Measurements from ENCODE around the gene PLA2G2D. TPM values are rescaled to one million over a fixed set of nuclear protein-coding genes. Genes with fewer than 3 reads are reported as not detected.

Gene PLA2G2D
- polyA plus RNA-seq, 2 donors, result 0.02 TPM; not detected in 1

- Histone ChIP-seq H3K9me3 (ENCODE audit: control insufficient read depth in 2 of 2, insufficient read depth in 1 of 2, low read depth in 1 of 2, low read length in 1 of 2) (no peaks in the 10 kb centered on the region), H3K27me3 (ENCODE audit: control insufficient read depth in 1 of 2, insufficient read depth in 2 of 2, low read length in 2 of 2) (no peaks in the 10 kb centered on the region), H3K4me1 (ENCODE audit: control insufficient read depth in 2 of 2, insufficient read depth in 2 of 2, low read length in 1 of 2) (peaks cover 0 to 4% of the 10 kb centered on the region in 2 donors), H3K4me3 (ENCODE audit: low read depth in 1 of 2, low read length in 2 of 2) (no peak overlapping the region), H3K36me3 (ENCODE audit: control insufficient read depth in 2 of 2, insufficient read depth in 2 of 2, low read length in 1 of 2) (no peaks in the 10 kb centered on the region), H3K27ac (ENCODE audit: low read depth in 2 of 2, low read length in 1 of 2) (peak overlapping the region in 1 of 2 donors; percentile 3)
- 63 to 68% methylated on average over 5 of the region's 5 CpGs for WGBS, 2 donors
Measured at GRCh38 chr1:20093940-20094391, 25.4 kb downstream of the PLA2G2D start.

- no peaks in the 10 kb centered on the region for H3K9me3 ChIP-seq (ENCODE audit: control insufficient read depth in 2 of 2, insufficient read depth in 1 of 2, low read depth in 1 of 2, low read length in 1 of 2)
- H3K27me3 ChIP-seq (ENCODE audit: control insufficient read depth in 1 of 2, insufficient read depth in 2 of 2, low read length in 2 of 2), result no peaks in the 10 kb centered on the region
- H3K36me3 ChIP-seq (ENCODE audit: control insufficient read depth in 2 of 2, insufficient read depth in 2 of 2, low read length in 1 of 2), result no peaks in the 10 kb centered on the region
- peaks cover 0 to 4% of the 10 kb centered on the region in 2 donors for H3K4me1 ChIP-seq (ENCODE audit: control insufficient read depth in 2 of 2, insufficient read depth in 2 of 2, low read length in 1 of 2)
- peak overlapping the region in 1 of 2 donors; percentile 3 for H3K27ac ChIP-seq (ENCODE audit: low read depth in 2 of 2, low read length in 1 of 2)
- no peak overlapping the region for H3K4me3 ChIP-seq (ENCODE audit: low read depth in 1 of 2, low read length in 2 of 2)
- WGBS, 2 donors, result 85 to 86% methylated on average over 5 of the region's 5 CpGs
Measured at GRCh38 chr1:20093303-20093702, 26.0 kb downstream of the PLA2G2D start.

- Histone ChIP-seq H3K4me1 (ENCODE audit: control insufficient read depth in 2 of 2, insufficient read depth in 2 of 2, low read length in 1 of 2) (peaks cover 0 to 4% of the 10 kb centered on the region in 2 donors), H3K4me3 (ENCODE audit: low read depth in 1 of 2, low read length in 2 of 2) (no peak overlapping the region), H3K27ac (ENCODE audit: low read depth in 2 of 2, low read length in 1 of 2) (no peak overlapping the region), H3K36me3 (ENCODE audit: control insufficient read depth in 2 of 2, insufficient read depth in 2 of 2, low read length in 1 of 2) (no peaks in the 10 kb centered on the region), H3K9me3 (ENCODE audit: control insufficient read depth in 2 of 2, insufficient read depth in 1 of 2, low read depth in 1 of 2, low read length in 1 of 2) (no peaks in the 10 kb centered on the region), H3K27me3 (ENCODE audit: control insufficient read depth in 1 of 2, insufficient read depth in 2 of 2, low read length in 2 of 2) (no peaks in the 10 kb centered on the region)
- whole genome bisulfite sequencing, 2 donors, result 87% methylated on average over 6 of the region's 6 CpGs
Measured at GRCh38 chr1:20090641-20091040, 28.7 kb downstream of the PLA2G2D start.

- Histone ChIP-seq H3K36me3 (ENCODE audit: control insufficient read depth in 2 of 2, insufficient read depth in 2 of 2, low read length in 1 of 2) (no peaks in the 10 kb centered on the region), H3K4me3 (ENCODE audit: low read depth in 1 of 2, low read length in 2 of 2) (no peak overlapping the region), H3K9me3 (ENCODE audit: control insufficient read depth in 2 of 2, insufficient read depth in 1 of 2, low read depth in 1 of 2, low read length in 1 of 2) (no peaks in the 10 kb centered on the region), H3K27ac (ENCODE audit: low read depth in 2 of 2, low read length in 1 of 2) (no peak overlapping the region), H3K27me3 (ENCODE audit: control insufficient read depth in 1 of 2, insufficient read depth in 2 of 2, low read length in 2 of 2) (no peaks in the 10 kb centered on the region), H3K4me1 (ENCODE audit: control insufficient read depth in 2 of 2, insufficient read depth in 2 of 2, low read length in 1 of 2) (peaks cover 0 to 4% of the 10 kb centered on the region in 2 donors)
- WGBS, 2 donors, result 74 to 90% methylated on average over 3 of the region's 3 CpGs
Measured at GRCh38 chr1:20090119-20090518, 29.2 kb downstream of the PLA2G2D start.

GRCh38 chr1:20089328-20090077 lies 29.8 kb downstream of the PLA2G2D start:
- no peak overlapping the region for H3K4me3 ChIP-seq (ENCODE audit: low read depth in 1 of 2, low read length in 2 of 2)
- H3K36me3 ChIP-seq (ENCODE audit: control insufficient read depth in 2 of 2, insufficient read depth in 2 of 2, low read length in 1 of 2), result no peaks in the 10 kb centered on the region
- no peaks in the 10 kb centered on the region for H3K27me3 ChIP-seq (ENCODE audit: control insufficient read depth in 1 of 2, insufficient read depth in 2 of 2, low read length in 2 of 2)
- H3K4me1 ChIP-seq (ENCODE audit: control insufficient read depth in 2 of 2, insufficient read depth in 2 of 2, low read length in 1 of 2), result peaks cover 0 to 4% of the 10 kb centered on the region in 2 donors
- H3K9me3 ChIP-seq (ENCODE audit: control insufficient read depth in 2 of 2, insufficient read depth in 1 of 2, low read depth in 1 of 2, low read length in 1 of 2), result no peaks in the 10 kb centered on the region
- H3K27ac ChIP-seq (ENCODE audit: low read depth in 2 of 2, low read length in 1 of 2), result no peak overlapping the region
- WGBS, 2 donors, result 79 to 85% methylated on average over 19 of the region's 19 CpGs

- WGBS, 2 donors, result 55 to 59% methylated on average over 4 of the region's 4 CpGs
Measured at GRCh38 chr1:20087668-20088067, 31.7 kb downstream of the PLA2G2D start.

GRCh38 chr1:20086800-20087199 lies 32.5 kb downstream of the PLA2G2D start:
- WGBS, 2 donors, result 92 to 94% methylated on average over 1 of the region's 1 CpG
- H3K27me3 ChIP-seq (ENCODE audit: control insufficient read depth in 1 of 2, insufficient read depth in 2 of 2, low read length in 2 of 2), result no peaks in the 10 kb centered on the region
- no peak overlapping the region for H3K4me3 ChIP-seq (ENCODE audit: low read depth in 1 of 2, low read length in 2 of 2)
- no peaks in the 10 kb centered on the region for H3K36me3 ChIP-seq (ENCODE audit: control insufficient read depth in 2 of 2, insufficient read depth in 2 of 2, low read length in 1 of 2)
- H3K9me3 ChIP-seq (ENCODE audit: control insufficient read depth in 2 of 2, insufficient read depth in 1 of 2, low read depth in 1 of 2, low read length in 1 of 2), result no peaks in the 10 kb centered on the region
- H3K27ac ChIP-seq (ENCODE audit: low read depth in 2 of 2, low read length in 1 of 2), result no peak overlapping the region
- H3K4me1 ChIP-seq (ENCODE audit: control insufficient read depth in 2 of 2, insufficient read depth in 2 of 2, low read length in 1 of 2), result no peaks in the 10 kb centered on the region

More at GRCh38 chr1:20087668-20088067, 31.7 kb downstream of the PLA2G2D start:
- no peak overlapping the region for H3K27ac ChIP-seq (ENCODE audit: low read depth in 2 of 2, low read length in 1 of 2)
- H3K9me3 ChIP-seq (ENCODE audit: control insufficient read depth in 2 of 2, insufficient read depth in 1 of 2, low read depth in 1 of 2, low read length in 1 of 2), result no peaks in the 10 kb centered on the region
- H3K4me1 ChIP-seq (ENCODE audit: control insufficient read depth in 2 of 2, insufficient read depth in 2 of 2, low read length in 1 of 2), result no peaks in the 10 kb centered on the region
- H3K4me3 ChIP-seq (ENCODE audit: low read depth in 1 of 2, low read length in 2 of 2), result no peak overlapping the region
- no peaks in the 10 kb centered on the region for H3K36me3 ChIP-seq (ENCODE audit: control insufficient read depth in 2 of 2, insufficient read depth in 2 of 2, low read length in 1 of 2)
- no peaks in the 10 kb centered on the region for H3K27me3 ChIP-seq (ENCODE audit: control insufficient read depth in 1 of 2, insufficient read depth in 2 of 2, low read length in 2 of 2)

- no peak overlapping the region for H3K4me3 ChIP-seq (ENCODE audit: low read depth in 1 of 2, low read length in 2 of 2)
- H3K36me3 ChIP-seq (ENCODE audit: control insufficient read depth in 2 of 2, insufficient read depth in 2 of 2, low read length in 1 of 2), result no peaks in the 10 kb centered on the region
- 75 to 89% methylated on average over 10 of the region's 10 CpGs for WGBS, 2 donors
- no peaks in the 10 kb centered on the region for H3K9me3 ChIP-seq (ENCODE audit: control insufficient read depth in 2 of 2, insufficient read depth in 1 of 2, low read depth in 1 of 2, low read length in 1 of 2)
- H3K27ac ChIP-seq (ENCODE audit: low read depth in 2 of 2, low read length in 1 of 2), result no peak overlapping the region
- H3K27me3 ChIP-seq (ENCODE audit: control insufficient read depth in 1 of 2, insufficient read depth in 2 of 2, low read length in 2 of 2), result no peaks in the 10 kb centered on the region
- H3K4me1 ChIP-seq (ENCODE audit: control insufficient read depth in 2 of 2, insufficient read depth in 2 of 2, low read length in 1 of 2), result no peaks in the 10 kb centered on the region
Measured at GRCh38 chr1:20083178-20083944, 36.0 kb downstream of the PLA2G2D start.

- Histone ChIP-seq H3K4me3 (ENCODE audit: low read depth in 1 of 2, low read length in 2 of 2) (no peak overlapping the region), H3K36me3 (ENCODE audit: control insufficient read depth in 2 of 2, insufficient read depth in 2 of 2, low read length in 1 of 2) (no peaks in the 10 kb centered on the region), H3K27ac (ENCODE audit: low read depth in 2 of 2, low read length in 1 of 2) (no peak overlapping the region), H3K9me3 (ENCODE audit: control insufficient read depth in 2 of 2, insufficient read depth in 1 of 2, low read depth in 1 of 2, low read length in 1 of 2) (no peaks in the 10 kb centered on the region), H3K27me3 (ENCODE audit: control insufficient read depth in 1 of 2, insufficient read depth in 2 of 2, low read length in 2 of 2) (no peaks in the 10 kb centered on the region), H3K4me1 (ENCODE audit: control insufficient read depth in 2 of 2, insufficient read depth in 2 of 2, low read length in 1 of 2) (no peaks in the 10 kb centered on the region)
- 68 to 75% methylated on average over 2 of the region's 2 CpGs for WGBS, 2 donors
Measured at GRCh38 chr1:20082772-20083171, 36.6 kb downstream of the PLA2G2D start.
